Hepatocyte (in vitro differentiated cells): ENCODE measurements around the gene C19orf25. TPM values are rescaled to one million over a fixed set of nuclear protein-coding genes. Genes with fewer than 3 reads are reported as not detected.
"Not testable (repeated sequence)": the region's sequence is repeated elsewhere in the genome, so short reads cannot be mapped to it uniquely, and the experiment has no call there.

ENCODE experiments used
- DNase-seq: peaks from one replicate; pipeline ENCODE4 v3.0.0-alpha.2; 2016; ENCODE audit warnings: low spot score
- H2AFZ ChIP-seq: fragments of 200-600 bp; sonication (generic); 2 replicates; pipeline ENCODE4 v1.6.0; 2016; ENCODE audit warnings: antibody characterized with exemption, mild to moderate bottlenecking
- H3K27ac ChIP-seq: fragments of 200-600 bp; sonication (generic); 2 replicates; pipeline ENCODE4 v1.5.1; 2016; ENCODE audit warnings: mild to moderate bottlenecking
- H3K27me3 ChIP-seq: fragments of 200-600 bp; sonication (generic); 2 replicates; pipeline ENCODE4 v1.6.1; 2016
- H3K36me3 ChIP-seq: fragments of 200-600 bp; sonication (generic); replicated peaks from 2 replicates; pipeline ENCODE4 v1.5.1; 2016; ENCODE audit warnings: low read depth; ENCODE audit not compliant: insufficient read depth
- H3K4me1 ChIP-seq: fragments of 200-600 bp; sonication (generic); 2 replicates; pipeline ENCODE4 v1.5.1; 2016; ENCODE audit warnings: mild to moderate bottlenecking, moderate library complexity; ENCODE audit not compliant: insufficient read depth
- H3K4me2 ChIP-seq: fragments of 200-600 bp; sonication (generic); 2 replicates; pipeline ENCODE4 v1.6.0; 2016
- H3K4me3 ChIP-seq: fragments of 200-600 bp; sonication (generic); 2 replicates; pipeline ENCODE4 v1.5.1; 2016; ENCODE audit warnings: mild to moderate bottlenecking
- H3K79me2 ChIP-seq: fragments of 200-600 bp; sonication (generic); 2 replicates; pipeline ENCODE4 v1.6.0; 2017; ENCODE audit warnings: mild to moderate bottlenecking
- H3K9me2 ChIP-seq: fragments of 200-600 bp; sonication (generic); replicated peaks from 2 replicates; pipeline ENCODE4 v1.6.0; 2017; ENCODE audit warnings: mild to moderate bottlenecking; ENCODE audit not compliant: insufficient read depth
- H3K9me3 ChIP-seq: fragments of 200-600 bp; sonication (generic); 2 replicates; pipeline ENCODE4 v1.5.1; 2016; ENCODE audit warnings: low read depth, mild to moderate bottlenecking
- H4K20me1 ChIP-seq: fragments of 200-600 bp; sonication (generic); 2 replicates; pipeline ENCODE4 v1.6.0; 2016; ENCODE audit warnings: mild to moderate bottlenecking; ENCODE audit not compliant: insufficient read depth, poor library complexity, severe bottlenecking
- EZH2 ChIP-seq: fragments of 200-600 bp; sonication (generic); IDR thresholded peaks from 2 replicates; pipeline ENCODE4 v1.6.1; 2016; ENCODE audit warnings: antibody characterized with exemption, mild to moderate bottlenecking, borderline replicate concordance
- EZH2phosphoT487 ChIP-seq: fragments of 200-600 bp; sonication (generic); IDR thresholded peaks from one replicate; pipeline ENCODE4 v1.6.1; 2018; ENCODE audit warnings: antibody characterized with exemption, mild to moderate bottlenecking, low read depth, moderate library complexity; ENCODE audit not compliant: unreplicated experiment, severe bottlenecking
- WGBS: methylation state at CpG from one replicate; pipeline ENCODE4 v1.1.6; 2016; ENCODE audit warnings: low lambda C conversion rate; ENCODE audit errors: missing lambda C conversion rate; 5-methylcytosine and 5-hydroxymethylcytosine counted together
- polyA plus RNA-seq: library from polyadenylated mRNA; unstranded; fragments of >200 nt; fragmentation: Nextera tagmentation; extraction: Ambion mirVana; gene quantifications from 2 replicates; pipeline ENCODE4 v1.2.1, GENCODE V29; 2016
- total RNA-seq: library from RNA; depleted of rRNA; stranded (reverse); fragments of >200 nt; gene quantifications from 2 replicates; pipeline ENCODE4 v1.2.3, GENCODE V29; 2014
- TF ChIP-seq, protein P1 (sequence below): fragments of 200-600 bp; sonication (generic); IDR thresholded peaks from 2 replicates; pipeline ENCODE4 v1.5.1; 2016; ENCODE audit warnings: antibody characterized with exemption, mild to moderate bottlenecking; ENCODE audit not compliant: poor library complexity

C19orf25 gene
- total and polyA plus RNA-seq, 2 experiments from 2014 or later, result 36.3 to 43.6 TPM

- Histone ChIP-seq H3K4me2 (no peak overlapping the region), H3K9me3 (no peaks in the 10 kb centered on the region), H4K20me1 (peaks cover 10% of the 10 kb centered on the region), H3K4me1 (peaks cover 11% of the 10 kb centered on the region), H2AFZ (no peak overlapping the region), H3K36me3 (no peaks in the 10 kb centered on the region), H3K27me3 (no peaks in the 10 kb centered on the region), H3K27ac (no peak overlapping the region), H3K9me2 (no peaks in the 10 kb centered on the region), H3K79me2 (peaks cover 26% of the 10 kb centered on the region), H3K4me3 (no peak overlapping the region)
- WGBS, result 91% methylated on average over 24 of the region's 26 CpGs
- TF ChIP-seq EZH2 (no peak), EZH2phosphoT487 (no peak)
- TF ChIP-seq, protein P1, sequence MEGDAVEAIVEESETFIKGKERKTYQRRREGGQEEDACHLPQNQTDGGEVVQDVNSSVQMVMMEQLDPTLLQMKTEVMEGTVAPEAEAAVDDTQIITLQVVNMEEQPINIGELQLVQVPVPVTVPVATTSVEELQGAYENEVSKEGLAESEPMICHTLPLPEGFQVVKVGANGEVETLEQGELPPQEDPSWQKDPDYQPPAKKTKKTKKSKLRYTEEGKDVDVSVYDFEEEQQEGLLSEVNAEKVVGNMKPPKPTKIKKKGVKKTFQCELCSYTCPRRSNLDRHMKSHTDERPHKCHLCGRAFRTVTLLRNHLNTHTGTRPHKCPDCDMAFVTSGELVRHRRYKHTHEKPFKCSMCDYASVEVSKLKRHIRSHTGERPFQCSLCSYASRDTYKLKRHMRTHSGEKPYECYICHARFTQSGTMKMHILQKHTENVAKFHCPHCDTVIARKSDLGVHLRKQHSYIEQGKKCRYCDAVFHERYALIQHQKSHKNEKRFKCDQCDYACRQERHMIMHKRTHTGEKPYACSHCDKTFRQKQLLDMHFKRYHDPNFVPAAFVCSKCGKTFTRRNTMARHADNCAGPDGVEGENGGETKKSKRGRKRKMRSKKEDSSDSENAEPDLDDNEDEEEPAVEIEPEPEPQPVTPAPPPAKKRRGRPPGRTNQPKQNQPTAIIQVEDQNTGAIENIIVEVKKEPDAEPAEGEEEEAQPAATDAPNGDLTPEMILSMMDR, result no peak
- no peak for DNase-seq
These were observed 2.3 kb upstream of the C19orf25 start for GRCh38 chr19:1481224-1481892.

- 94% methylated on average over 9 of the region's 9 CpGs for WGBS
- not testable (repeated sequence) for DNase-seq, H3K36me3 ChIP-seq, H3K9me2 ChIP-seq, H3K9me3 ChIP-seq, H3K27ac ChIP-seq, H3K4me3 ChIP-seq, H2AFZ ChIP-seq
- H3K27me3 ChIP-seq, result peaks cover 17% of the 10 kb centered on the region
- peaks cover 36% of the 10 kb centered on the region for H4K20me1 ChIP-seq
- peak overlapping the region; percentile 99 for H3K4me2 ChIP-seq
- peaks cover 28% of the 10 kb centered on the region for H3K79me2 ChIP-seq
- peaks cover 11% of the 10 kb centered on the region for H3K4me1 ChIP-seq
These were observed 2.0 kb downstream of the C19orf25 start for GRCh38 chr19:1477056-1477455.

GRCh38 chr19:1475751-1476437 is 3.1 kb downstream of the C19orf25 start:
- Histone ChIP-seq H3K4me1 (peaks cover 16% of the 10 kb centered on the region), H3K79me2 (peaks cover 28% of the 10 kb centered on the region), H2AFZ (no peak overlapping the region), H3K9me2 (no peaks in the 10 kb centered on the region), H3K9me3 (no peaks in the 10 kb centered on the region), H3K4me2 (no peak overlapping the region), H3K4me3 (no peak overlapping the region), H4K20me1 (peaks cover 48% of the 10 kb centered on the region), H3K36me3 (no peaks in the 10 kb centered on the region), H3K27ac (no peak overlapping the region), H3K27me3 (peaks cover 28% of the 10 kb centered on the region)
- WGBS, result 95% methylated on average over 27 of the region's 31 CpGs
- TF ChIP-seq EZH2phosphoT487 (no peak), EZH2 (no peak)
- TF ChIP-seq, protein P1, result no peak
- no peak for DNase-seq

DNA sequence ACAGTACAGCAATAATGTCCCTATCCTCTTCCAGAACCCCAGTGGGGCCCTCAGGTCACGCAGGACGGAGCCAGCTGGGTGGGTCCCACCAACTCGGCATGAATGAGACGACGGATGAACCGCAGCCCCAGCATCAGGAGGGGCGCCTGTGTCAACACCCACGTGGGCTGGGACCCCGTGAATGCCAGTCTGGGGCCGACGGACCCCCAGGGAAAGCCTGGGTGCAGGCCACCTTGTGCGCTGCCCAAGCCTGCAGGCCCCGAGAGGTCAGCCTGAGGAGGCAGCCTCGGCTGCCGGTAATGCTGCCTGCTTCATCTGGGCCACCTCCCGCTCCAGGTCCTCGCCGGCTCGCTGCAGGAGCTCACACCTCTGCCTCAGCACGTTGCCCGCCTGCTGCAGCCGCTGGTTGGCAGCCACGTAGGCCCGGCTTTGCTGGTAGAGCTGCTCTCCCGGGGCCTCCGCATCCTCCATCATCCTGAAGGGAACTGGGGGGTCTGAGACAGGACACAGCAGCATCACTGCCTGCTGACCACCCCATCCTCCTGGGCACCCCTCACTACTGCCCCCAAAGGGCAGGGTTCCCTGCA is 4.2 kb downstream of the C19orf25 start:
- no peaks in the 10 kb centered on the region for H3K36me3 ChIP-seq
- H2AFZ ChIP-seq, result no peak overlapping the region
- TF ChIP-seq EZH2, result no peak
- no peak overlapping the region for H3K4me2 ChIP-seq
- peaks cover 28% of the 10 kb centered on the region for H3K79me2 ChIP-seq
- no peaks in the 10 kb centered on the region for H3K9me3 ChIP-seq
- H4K20me1 ChIP-seq, result peaks cover 58% of the 10 kb centered on the region
- peaks cover 27% of the 10 kb centered on the region for H3K4me1 ChIP-seq
- H3K9me2 ChIP-seq, result no peaks in the 10 kb centered on the region
- H3K27me3 ChIP-seq, result peaks cover 39% of the 10 kb centered on the region
- no peak overlapping the region for H3K4me3 ChIP-seq
- H3K27ac ChIP-seq, result no peak overlapping the region
- WGBS, result 91% methylated on average over 25 of the region's 26 CpGs
- DNase-seq, result no peak
